ENCODE results near the gene AASS. TPM values are rescaled to one million over a fixed set of nuclear protein-coding genes. Genes with fewer than 3 reads are reported as not detected.
A peak's percentile ranks its signal among the peaks of the same experiment; 100 is the strongest.
"Not testable (repeated sequence)": the region's sequence is repeated elsewhere in the genome, so short reads cannot be mapped to it uniquely, and the experiment has no call there.

AASS gene
- total RNA-seq, result 10 to 100 TPM; 28.5 to 37.9 TPM

- Histone ChIP-seq H3K27me3 (no peaks in the 10 kb centered on the region), H3K9me3 (no peaks in the 10 kb centered on the region), H3K36me3 (replicated peaks in 1 of 2; ENCODE audit: insufficient read depth in 1 of 2, low read depth in 2 of 2) (no peaks in the 10 kb centered on the region), H3K4me1 (peaks cover 11% of the 10 kb centered on the region), H3K4me3 (peak within 1 kb of the TSS; percentile 88 to 96), H3K27ac (peak within 1 kb of the TSS; percentile 76 to 100 (median 96))
- DNase-seq (peak; percentile 98 to 99 (median 99)), ATAC-seq (peak; percentile 99)
- 0 to 1% methylated on average over 59 to 69 of the region's 69 CpGs for WGBS, 2 donors
- TF ChIP-seq POLR2A (IDR thresholded peaks at IDR 0.05) (peak; percentile 48 to 86 (median 81)), CTCF (IDR thresholded peaks at IDR 0.05) (no peak)
- intact Hi-C loops (cut with DNase I), result no loop called here
These were observed at the start of gene AASS for GRCh38 chr7:122143751-122144711. AASS (minus strand) TSS chr7:122144249; CDS start chr7:122133726, 10,523 bp downstream.

DNA sequence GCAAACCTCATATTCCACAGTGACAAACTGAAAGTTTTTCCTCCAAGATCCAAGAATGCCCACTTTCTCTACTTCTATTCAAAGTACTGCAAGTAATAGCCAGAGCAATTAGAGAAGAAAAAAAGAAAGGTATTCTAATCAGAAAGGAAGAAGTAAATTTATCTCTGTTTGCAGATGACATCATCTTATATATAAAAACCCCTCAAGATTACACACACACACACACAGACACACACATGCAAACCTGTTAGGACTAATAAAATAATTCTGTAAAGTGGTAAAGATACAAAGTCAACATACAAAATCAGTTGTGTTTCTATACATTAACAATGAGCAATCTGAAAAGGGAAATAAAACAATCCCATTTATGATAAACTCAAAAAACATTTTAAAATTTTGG is 44.7 kb upstream of the AASS start:
- H3K4me3 ChIP-seq, result no peak overlapping the region
- H3K9me3 ChIP-seq, result no peaks in the 10 kb centered on the region
- H3K27me3 ChIP-seq, result no peaks in the 10 kb centered on the region
- no peaks in the 10 kb centered on the region for H3K36me3 ChIP-seq (replicated peaks in 1 of 2; ENCODE audit: insufficient read depth in 1 of 2, low read depth in 2 of 2)
- TF ChIP-seq CTCF (IDR thresholded peaks at IDR 0.05) (no peak), POLR2A (IDR thresholded peaks at IDR 0.05) (no peak)
- intact Hi-C loops (cut with DNase I), result no loop called here
- no peaks in the 10 kb centered on the region for H3K4me1 ChIP-seq
- ATAC-seq, result no peak
- no peak for DNase-seq
- H3K27ac ChIP-seq, result no peak overlapping the region

DNA sequence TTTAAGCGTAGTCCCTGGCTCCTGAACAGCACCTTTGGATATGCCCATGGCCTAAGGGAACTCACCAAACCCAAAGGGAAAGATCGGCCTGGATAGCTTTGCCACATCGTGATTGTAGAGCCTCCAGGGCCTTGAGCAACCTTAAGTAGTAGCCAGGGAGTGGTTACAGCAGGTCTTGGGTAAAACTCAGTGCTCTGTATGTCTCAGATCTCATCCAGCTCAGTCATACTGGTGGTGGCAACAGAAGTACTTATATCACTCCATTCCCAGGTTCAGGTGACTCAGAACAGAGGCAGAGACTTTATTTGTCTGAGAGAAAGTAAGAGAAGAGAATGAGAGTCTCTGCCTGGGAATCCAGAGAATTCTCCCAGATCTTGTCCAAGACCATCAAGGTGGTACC is 39.1 kb upstream of the AASS start:
- 87 to 93% methylated on average over 2 to 3 of the region's 3 CpGs for WGBS, 2 donors
- Histone ChIP-seq H3K36me3 (replicated peaks in 1 of 2; ENCODE audit: insufficient read depth in 1 of 2, low read depth in 2 of 2) (no peaks in the 10 kb centered on the region), H3K27me3 (no peaks in the 10 kb centered on the region), H3K4me1 (no peaks in the 10 kb centered on the region), H3K27ac (no peak overlapping the region), H3K4me3 (no peak overlapping the region), H3K9me3 (no peaks in the 10 kb centered on the region)
- intact Hi-C loops (cut with DNase I), result no loop called here
- DNase-seq (no peak), ATAC-seq (no peak)
- no peak for TF ChIP-seq POLR2A (IDR thresholded peaks at IDR 0.05)
- no peak for TF ChIP-seq CTCF (IDR thresholded peaks at IDR 0.05)

- WGBS, 2 donors, result 45% methylated on average over 1 of the region's 1 CpG
- ATAC-seq, result no peak
- no peak for DNase-seq
- Histone ChIP-seq H3K4me3 (no peak overlapping the region), H3K27me3 (no peaks in the 10 kb centered on the region), H3K27ac (no peak overlapping the region), H3K9me3 (no peaks in the 10 kb centered on the region), H3K36me3 (replicated peaks in 1 of 2; ENCODE audit: insufficient read depth in 1 of 2, low read depth in 2 of 2) (no peaks in the 10 kb centered on the region), H3K4me1 (no peaks in the 10 kb centered on the region)
- intact Hi-C loops (cut with DNase I), result no loop called here
- TF ChIP-seq CTCF (IDR thresholded peaks at IDR 0.05) (no peak), POLR2A (IDR thresholded peaks at IDR 0.05) (no peak)
These were observed 38.0 kb upstream of the AASS start for GRCh38 chr7:122182081-122182480.

- H3K4me1 ChIP-seq; H3K27me3 ChIP-seq; DNase-seq; H3K36me3 ChIP-seq (replicated peaks in 1 of 2; ENCODE audit: insufficient read depth in 1 of 2, low read depth in 2 of 2); H3K4me3 ChIP-seq; intact Hi-C loops (cut with DNase I); H3K27ac ChIP-seq; H3K9me3 ChIP-seq; ATAC-seq: not testable (repeated sequence)
- 56 to 72% methylated on average over 2 of the region's 2 CpGs for WGBS, 2 donors
These were observed 28.1 kb upstream of the AASS start for GRCh38 chr7:122172144-122172543.
